Hepatocyte (in vitro differentiated cells): ENCODE results near the gene HPSE2. TPM values are rescaled to one million over a fixed set of nuclear protein-coding genes. Genes with fewer than 3 reads are reported as not detected.

ENCODE experiments used
- DNase-seq: peaks from one replicate; pipeline ENCODE4 v3.0.0-alpha.2; 2016; ENCODE audit warnings: low spot score
- H2AFZ ChIP-seq: fragments of 200-600 bp; sonication (generic); 2 replicates; pipeline ENCODE4 v1.6.0; 2016; ENCODE audit warnings: antibody characterized with exemption, mild to moderate bottlenecking
- H3K27ac ChIP-seq: fragments of 200-600 bp; sonication (generic); 2 replicates; pipeline ENCODE4 v1.5.1; 2016; ENCODE audit warnings: mild to moderate bottlenecking
- H3K27me3 ChIP-seq: fragments of 200-600 bp; sonication (generic); 2 replicates; pipeline ENCODE4 v1.6.1; 2016
- H3K36me3 ChIP-seq: fragments of 200-600 bp; sonication (generic); replicated peaks from 2 replicates; pipeline ENCODE4 v1.5.1; 2016; ENCODE audit warnings: low read depth; ENCODE audit not compliant: insufficient read depth
- H3K4me1 ChIP-seq: fragments of 200-600 bp; sonication (generic); 2 replicates; pipeline ENCODE4 v1.5.1; 2016; ENCODE audit warnings: mild to moderate bottlenecking, moderate library complexity; ENCODE audit not compliant: insufficient read depth
- H3K4me2 ChIP-seq: fragments of 200-600 bp; sonication (generic); 2 replicates; pipeline ENCODE4 v1.6.0; 2016
- H3K4me3 ChIP-seq: fragments of 200-600 bp; sonication (generic); 2 replicates; pipeline ENCODE4 v1.5.1; 2016; ENCODE audit warnings: mild to moderate bottlenecking
- H3K79me2 ChIP-seq: fragments of 200-600 bp; sonication (generic); 2 replicates; pipeline ENCODE4 v1.6.0; 2017; ENCODE audit warnings: mild to moderate bottlenecking
- H3K9me2 ChIP-seq: fragments of 200-600 bp; sonication (generic); replicated peaks from 2 replicates; pipeline ENCODE4 v1.6.0; 2017; ENCODE audit warnings: mild to moderate bottlenecking; ENCODE audit not compliant: insufficient read depth
- H3K9me3 ChIP-seq: fragments of 200-600 bp; sonication (generic); 2 replicates; pipeline ENCODE4 v1.5.1; 2016; ENCODE audit warnings: low read depth, mild to moderate bottlenecking
- H4K20me1 ChIP-seq: fragments of 200-600 bp; sonication (generic); 2 replicates; pipeline ENCODE4 v1.6.0; 2016; ENCODE audit warnings: mild to moderate bottlenecking; ENCODE audit not compliant: insufficient read depth, poor library complexity, severe bottlenecking
- EZH2 ChIP-seq: fragments of 200-600 bp; sonication (generic); IDR thresholded peaks from 2 replicates; pipeline ENCODE4 v1.6.1; 2016; ENCODE audit warnings: antibody characterized with exemption, mild to moderate bottlenecking, borderline replicate concordance
- EZH2phosphoT487 ChIP-seq: fragments of 200-600 bp; sonication (generic); IDR thresholded peaks from one replicate; pipeline ENCODE4 v1.6.1; 2018; ENCODE audit warnings: antibody characterized with exemption, mild to moderate bottlenecking, low read depth, moderate library complexity; ENCODE audit not compliant: unreplicated experiment, severe bottlenecking
- WGBS: methylation state at CpG from one replicate; pipeline ENCODE4 v1.1.6; 2016; ENCODE audit warnings: low lambda C conversion rate; ENCODE audit errors: missing lambda C conversion rate; 5-methylcytosine and 5-hydroxymethylcytosine counted together
- polyA plus RNA-seq: library from polyadenylated mRNA; unstranded; fragments of >200 nt; fragmentation: Nextera tagmentation; extraction: Ambion mirVana; gene quantifications from 2 replicates; pipeline ENCODE4 v1.2.1, GENCODE V29; 2016
- total RNA-seq: library from RNA; depleted of rRNA; stranded (reverse); fragments of >200 nt; gene quantifications from 2 replicates; pipeline ENCODE4 v1.2.3, GENCODE V29; 2014
- TF ChIP-seq, protein P1 (sequence below): fragments of 200-600 bp; sonication (generic); IDR thresholded peaks from 2 replicates; pipeline ENCODE4 v1.5.1; 2016; ENCODE audit warnings: antibody characterized with exemption, mild to moderate bottlenecking; ENCODE audit not compliant: poor library complexity

Gene HPSE2
- total and polyA plus RNA-seq, 2 experiments from 2014 or later = 3.7 to 5.7 TPM

DNA sequence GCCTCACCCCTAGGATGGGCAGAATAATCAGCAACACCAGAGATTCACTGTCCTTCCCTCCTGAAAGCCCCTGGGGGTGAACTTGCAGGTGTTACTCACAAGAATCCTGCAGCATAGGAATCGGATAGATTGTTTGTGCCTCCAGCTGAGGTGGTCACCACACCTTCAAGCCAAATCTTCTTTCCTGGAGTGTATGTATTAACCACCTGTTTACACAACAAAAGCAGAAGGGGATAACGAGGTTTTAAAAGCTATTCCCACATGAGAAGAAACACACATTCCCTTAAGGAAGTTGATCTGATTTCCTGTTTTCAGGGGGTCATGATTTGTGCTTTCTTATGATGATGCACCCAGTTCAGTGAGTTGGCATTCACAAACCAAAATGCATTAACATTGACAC lies 615.1 kb downstream of the HPSE2 start:
- Histone ChIP-seq H3K4me2 (no peak overlapping the region), H3K27ac (no peak overlapping the region), H2AFZ (no peak overlapping the region), H3K4me1 (peaks cover 4% of the 10 kb centered on the region), H3K9me2 (no peaks in the 10 kb centered on the region), H3K27me3 (no peaks in the 10 kb centered on the region), H4K20me1 (no peaks in the 10 kb centered on the region), H3K36me3 (no peaks in the 10 kb centered on the region), H3K9me3 (no peaks in the 10 kb centered on the region), H3K79me2 (no peaks in the 10 kb centered on the region), H3K4me3 (no peak overlapping the region)
- no peak for TF ChIP-seq EZH2
- TF ChIP-seq, protein P1, sequence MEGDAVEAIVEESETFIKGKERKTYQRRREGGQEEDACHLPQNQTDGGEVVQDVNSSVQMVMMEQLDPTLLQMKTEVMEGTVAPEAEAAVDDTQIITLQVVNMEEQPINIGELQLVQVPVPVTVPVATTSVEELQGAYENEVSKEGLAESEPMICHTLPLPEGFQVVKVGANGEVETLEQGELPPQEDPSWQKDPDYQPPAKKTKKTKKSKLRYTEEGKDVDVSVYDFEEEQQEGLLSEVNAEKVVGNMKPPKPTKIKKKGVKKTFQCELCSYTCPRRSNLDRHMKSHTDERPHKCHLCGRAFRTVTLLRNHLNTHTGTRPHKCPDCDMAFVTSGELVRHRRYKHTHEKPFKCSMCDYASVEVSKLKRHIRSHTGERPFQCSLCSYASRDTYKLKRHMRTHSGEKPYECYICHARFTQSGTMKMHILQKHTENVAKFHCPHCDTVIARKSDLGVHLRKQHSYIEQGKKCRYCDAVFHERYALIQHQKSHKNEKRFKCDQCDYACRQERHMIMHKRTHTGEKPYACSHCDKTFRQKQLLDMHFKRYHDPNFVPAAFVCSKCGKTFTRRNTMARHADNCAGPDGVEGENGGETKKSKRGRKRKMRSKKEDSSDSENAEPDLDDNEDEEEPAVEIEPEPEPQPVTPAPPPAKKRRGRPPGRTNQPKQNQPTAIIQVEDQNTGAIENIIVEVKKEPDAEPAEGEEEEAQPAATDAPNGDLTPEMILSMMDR = no peak
- no peak for TF ChIP-seq EZH2phosphoT487
- 67% methylated on average over 2 of the region's 2 CpGs for WGBS
- no peak for DNase-seq

- Histone ChIP-seq H3K79me2 (no peaks in the 10 kb centered on the region), H2AFZ (no peak overlapping the region)
These were observed 616.2 kb downstream of the HPSE2 start for GRCh38 chr10:98619446-98619845.

GRCh38 chr10:98617906-98618520 lies 617.6 kb downstream of the HPSE2 start:
- Histone ChIP-seq H3K9me2 (no peaks in the 10 kb centered on the region), H3K27ac (no peak overlapping the region), H3K9me3 (no peaks in the 10 kb centered on the region), H2AFZ (no peak overlapping the region), H3K4me2 (peak overlapping the region; percentile 22), H4K20me1 (no peaks in the 10 kb centered on the region), H3K4me3 (no peak overlapping the region), H3K36me3 (no peaks in the 10 kb centered on the region), H3K4me1 (peaks cover 4% of the 10 kb centered on the region), H3K27me3 (no peaks in the 10 kb centered on the region), H3K79me2 (no peaks in the 10 kb centered on the region)
- TF ChIP-seq, protein P1 = no peak
- no peak for TF ChIP-seq EZH2phosphoT487
- no peak for TF ChIP-seq EZH2
- DNase-seq = no peak
- 57% methylated on average over 6 of the region's 6 CpGs for WGBS

More at GRCh38 chr10:98619446-98619845, 616.2 kb downstream of the HPSE2 start:
- no peak overlapping the region for H3K4me3 ChIP-seq
- WGBS = 43% methylated on average over 1 of the region's 1 CpG
- TF ChIP-seq EZH2 (no peak), EZH2phosphoT487 (no peak)
- TF ChIP-seq, protein P1 = no peak
- H3K27me3 ChIP-seq = no peaks in the 10 kb centered on the region
- no peaks in the 10 kb centered on the region for H3K9me3 ChIP-seq
- no peaks in the 10 kb centered on the region for H3K9me2 ChIP-seq
- peaks cover 4% of the 10 kb centered on the region for H3K4me1 ChIP-seq
- H3K4me2 ChIP-seq = no peak overlapping the region
- H3K36me3 ChIP-seq = no peaks in the 10 kb centered on the region
- no peak for DNase-seq
- H4K20me1 ChIP-seq = no peaks in the 10 kb centered on the region
- H3K27ac ChIP-seq = no peak overlapping the region

- no peak overlapping the region for H2AFZ ChIP-seq
- DNase-seq = no peak
- H3K9me3 ChIP-seq = no peaks in the 10 kb centered on the region
- no peak overlapping the region for H3K27ac ChIP-seq
- no peak overlapping the region for H3K4me3 ChIP-seq
- peaks cover 3% of the 10 kb centered on the region for H3K4me1 ChIP-seq
- WGBS = 86% methylated on average over 1 of the region's 1 CpG
- no peak for TF ChIP-seq EZH2
- TF ChIP-seq EZH2phosphoT487 = no peak
- TF ChIP-seq, protein P1 = no peak
- H3K36me3 ChIP-seq = no peaks in the 10 kb centered on the region
- H4K20me1 ChIP-seq = no peaks in the 10 kb centered on the region
- H3K27me3 ChIP-seq = no peaks in the 10 kb centered on the region
- no peak overlapping the region for H3K4me2 ChIP-seq
- no peaks in the 10 kb centered on the region for H3K79me2 ChIP-seq
- H3K9me2 ChIP-seq = no peaks in the 10 kb centered on the region
These were observed 622.2 kb downstream of the HPSE2 start for GRCh38 chr10:98613446-98613845.
